Mesendoderm (in vitro differentiated cells): ENCODE data around the gene IFIT5.
"Not testable (repeated sequence)": the region's sequence is repeated elsewhere in the genome, so short reads cannot be mapped to it uniquely, and the experiment has no call there.

Experiments used
- DNase-seq: peaks from one replicate; pipeline ENCODE4 v3.0.0; 2013
- H2AK5ac ChIP-seq: 2 replicates; pipeline ENCODE4 v1.6.1; 2013; ENCODE audit warnings: low read length, inconsistent platforms
- H2BK120ac ChIP-seq: 2 replicates; pipeline ENCODE4 v1.6.1; 2013; ENCODE audit warnings: low read depth, mild to moderate bottlenecking, low read length, moderate library complexity, mixed read lengths
- H2BK15ac ChIP-seq: replicated peaks from 2 replicates; pipeline ENCODE4 v1.6.1; 2013; ENCODE audit warnings: low read depth, mild to moderate bottlenecking, moderate library complexity
- H2BK5ac ChIP-seq: 2 replicates; pipeline ENCODE4 v1.6.1; 2013; ENCODE audit warnings: low read length, inconsistent platforms
- H3K18ac ChIP-seq: 2 replicates; pipeline ENCODE4 v1.6.1; 2013; ENCODE audit warnings: mild to moderate bottlenecking, low read length, mixed read lengths
- H3K23ac ChIP-seq: one replicate; pipeline ENCODE4 v1.6.1; 2013; ENCODE audit warnings: low read length
- H3K27ac ChIP-seq: 2 replicates; pipeline ENCODE4 v1.5.1; 2013; ENCODE audit warnings: low read depth, mild to moderate bottlenecking, inconsistent platforms, low read length, moderate library complexity
- H3K27me3 ChIP-seq: 2 replicates; pipeline ENCODE4 v1.6.1; 2013; ENCODE audit warnings: low read length, control low read depth, mild to moderate bottlenecking, inconsistent platforms; ENCODE audit not compliant: insufficient read depth, poor library complexity
- H3K36me3 ChIP-seq: 2 replicates; pipeline ENCODE4 v1.6.1; 2013; ENCODE audit warnings: low read length, inconsistent platforms; ENCODE audit not compliant: control insufficient read depth, insufficient read depth
- H3K4ac ChIP-seq: one replicate; pipeline ENCODE4 v1.6.1; 2013; ENCODE audit warnings: low read depth, mild to moderate bottlenecking, low read length, moderate library complexity
- H3K4me1 ChIP-seq: 2 replicates; pipeline ENCODE4 v1.6.1; 2013; ENCODE audit warnings: low read depth, low read length, inconsistent platforms; ENCODE audit not compliant: control insufficient read depth
- H3K4me2 ChIP-seq: 2 replicates; pipeline ENCODE4 v1.6.1; 2013; ENCODE audit warnings: low read length
- H3K4me3 ChIP-seq: 2 replicates; pipeline ENCODE4 v1.5.1; 2013; ENCODE audit warnings: mild to moderate bottlenecking, low read length
- H3K56ac ChIP-seq: one replicate; pipeline ENCODE4 v1.6.1; 2013; ENCODE audit warnings: low read length
- H3K79me1 ChIP-seq: 2 replicates; pipeline ENCODE4 v1.6.1; 2013; ENCODE audit warnings: low read length, inconsistent platforms
- H3K79me2 ChIP-seq: 2 replicates; pipeline ENCODE4 v1.6.1; 2013; ENCODE audit warnings: mild to moderate bottlenecking, low read length; ENCODE audit not compliant: control insufficient read depth, insufficient read depth
- H3K9ac ChIP-seq: 2 replicates; pipeline ENCODE4 v1.6.1; 2013; ENCODE audit warnings: low read length, inconsistent platforms
- H4K5ac ChIP-seq: one replicate; pipeline ENCODE4 v1.6.1; 2013; ENCODE audit warnings: low read length
- H4K8ac ChIP-seq: one replicate; pipeline ENCODE4 v1.6.1; 2013; ENCODE audit warnings: low read depth, mild to moderate bottlenecking, control low read depth, low read length, moderate library complexity
- WGBS: extraction: QIAGEN DNeasy Blood & Tissue Kit; methylation state at CpG from one replicate; pipeline ENCODE4 v1.1.7; 2013; ENCODE audit warnings: low lambda C conversion rate, missing lambda C conversion rate; ENCODE audit not compliant: insufficient coverage; ENCODE audit errors: extremely low coverage; 5-methylcytosine and 5-hydroxymethylcytosine counted together

Gene IFIT5

DNA sequence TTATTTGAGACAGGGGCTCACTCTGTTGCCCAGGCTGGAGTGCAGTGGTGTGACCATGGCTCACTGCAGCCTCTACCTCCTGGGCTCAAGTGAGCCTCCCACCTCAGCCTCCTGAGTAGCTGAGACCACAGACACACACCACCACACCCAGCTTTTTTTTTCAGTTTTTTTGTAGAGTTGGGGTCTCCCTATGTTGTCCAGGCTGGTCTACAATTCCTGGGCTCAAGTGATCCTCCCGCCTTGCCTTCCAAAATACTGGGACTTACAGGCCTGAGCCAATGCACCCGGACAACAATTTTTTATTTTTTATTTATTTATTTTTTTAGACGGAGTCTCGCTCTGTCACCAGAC lies 23.2 kb upstream of the IFIT5 start:
- H4K5ac ChIP-seq, H3K4me3 ChIP-seq, H3K23ac ChIP-seq, H3K18ac ChIP-seq, H2BK5ac ChIP-seq, H3K79me2 ChIP-seq, H3K4me2 ChIP-seq, H3K56ac ChIP-seq, H2BK120ac ChIP-seq, H3K9ac ChIP-seq, H2BK15ac ChIP-seq, H3K79me1 ChIP-seq, H3K27ac ChIP-seq, H3K4me1 ChIP-seq, DNase-seq, H3K36me3 ChIP-seq, H3K27me3 ChIP-seq, H2AK5ac ChIP-seq, H4K8ac ChIP-seq: not testable (repeated sequence)
- no CpG with 5 or more reads among the region's 4 CpGs for WGBS
- H3K4ac ChIP-seq, result peak overlapping the region; percentile 3

DNA sequence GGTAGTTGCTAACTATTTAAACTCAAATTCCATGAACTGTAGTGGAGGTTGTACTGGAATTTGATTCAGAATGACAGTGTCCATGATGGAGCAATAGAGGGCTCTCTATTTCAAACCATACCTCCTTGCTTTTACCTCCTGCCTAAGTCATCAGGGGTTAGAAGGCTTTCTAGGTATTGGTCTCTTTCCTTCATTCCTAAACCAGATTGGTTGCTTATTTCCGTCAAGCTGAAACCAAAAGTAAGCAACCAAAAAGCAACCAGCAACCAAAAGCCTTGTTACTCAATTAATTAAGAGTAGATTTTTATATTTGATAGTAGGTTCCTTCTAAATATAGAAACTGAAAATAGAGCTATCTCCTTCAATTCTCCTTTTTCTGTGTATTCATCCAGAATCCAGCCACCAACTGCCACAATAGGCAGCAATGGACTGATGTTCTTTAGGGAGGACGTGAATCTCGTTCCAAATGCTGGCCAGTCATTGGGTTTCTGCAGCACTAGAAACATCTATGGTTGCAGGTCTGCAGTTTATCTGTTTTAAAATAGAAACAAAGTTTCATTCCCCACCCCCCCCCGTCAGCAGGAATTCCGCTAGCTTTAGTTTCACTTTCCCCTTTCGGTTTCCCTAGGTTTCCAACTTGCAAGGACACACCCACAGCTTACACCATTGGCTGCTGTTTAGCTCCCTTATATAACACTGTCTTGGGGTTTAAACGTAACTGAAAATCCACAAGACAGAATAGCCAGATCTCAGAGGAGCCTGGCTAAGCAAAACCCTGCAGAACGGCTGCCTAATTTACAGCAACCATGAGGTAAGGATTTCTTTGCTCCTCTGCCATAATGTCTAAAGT lies 22.2 kb upstream of the IFIT5 start, which contains the start of gene IFIT1:
Gene IFIT1 (plus strand): TSS at position 717 of the 850 bp plus-strand sequence. CDS start 90 bp downstream, at position 807.
- peak within 1 kb of the TSS; percentile 28 for H3K4me2 ChIP-seq
- H3K9ac ChIP-seq, result no peak within 1 kb of the TSS
- H4K8ac ChIP-seq, result no peak within 1 kb of the TSS
- H2BK15ac ChIP-seq, result no peak within 1 kb of the TSS
- no peaks in the 10 kb centered on the region for H3K79me1 ChIP-seq
- no peaks in the 10 kb centered on the region for H3K79me2 ChIP-seq
- WGBS, result no CpG with 5 or more reads among the region's 8 CpGs
- H4K5ac ChIP-seq, result no peak within 1 kb of the TSS
- H3K4me1 ChIP-seq, result no peaks in the 10 kb centered on the region
- no peak within 1 kb of the TSS for H3K23ac ChIP-seq
- H2BK120ac ChIP-seq, result no peak within 1 kb of the TSS
- H3K4ac ChIP-seq, result no peak within 1 kb of the TSS
- peak; percentile 67 for DNase-seq
- H2AK5ac ChIP-seq, result no peak within 1 kb of the TSS
- no peaks in the 10 kb centered on the region for H3K27me3 ChIP-seq
- no peaks in the 10 kb centered on the region for H3K36me3 ChIP-seq
- no peak within 1 kb of the TSS for H2BK5ac ChIP-seq
- H3K4me3 ChIP-seq, result no peak within 1 kb of the TSS
- H3K56ac ChIP-seq, result no peak within 1 kb of the TSS
- H3K27ac ChIP-seq, result no peak within 1 kb of the TSS
- no peak within 1 kb of the TSS for H3K18ac ChIP-seq

DNA sequence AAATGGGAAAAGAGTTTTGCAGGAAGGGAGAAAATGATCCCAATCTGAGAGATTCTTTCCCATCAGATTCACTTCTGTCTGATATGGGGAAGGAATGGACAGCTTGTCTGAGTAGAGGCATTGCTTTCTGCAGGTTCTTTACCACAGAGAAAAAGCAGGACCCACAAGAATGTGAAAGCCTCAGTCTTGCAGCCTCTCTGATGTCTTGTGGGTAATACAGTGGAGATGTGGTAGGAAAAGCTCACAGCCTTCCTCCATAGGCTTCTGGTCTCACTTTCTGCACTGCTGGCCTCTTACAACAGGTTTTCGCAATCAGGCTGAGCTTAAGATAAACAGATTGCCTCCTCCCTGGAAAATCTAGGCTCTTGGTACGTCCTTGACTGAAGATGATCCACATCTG lies 21.4 kb upstream of the IFIT5 start:
- H3K4me1 ChIP-seq, result no peaks in the 10 kb centered on the region
- H2BK5ac ChIP-seq, result no peak overlapping the region
- H4K5ac ChIP-seq, result no peak overlapping the region
- H3K9ac ChIP-seq, result no peak overlapping the region
- no peak overlapping the region for H4K8ac ChIP-seq
- H2AK5ac ChIP-seq, result no peak overlapping the region
- no peaks in the 10 kb centered on the region for H3K79me1 ChIP-seq
- no peak overlapping the region for H2BK120ac ChIP-seq
- no peak overlapping the region for H3K4me3 ChIP-seq
- H3K18ac ChIP-seq, result no peak overlapping the region
- no peak overlapping the region for H2BK15ac ChIP-seq
- no peaks in the 10 kb centered on the region for H3K27me3 ChIP-seq
- no peak overlapping the region for H3K4ac ChIP-seq
- no peaks in the 10 kb centered on the region for H3K79me2 ChIP-seq
- H3K36me3 ChIP-seq, result no peaks in the 10 kb centered on the region
- no peak overlapping the region for H3K27ac ChIP-seq
- DNase-seq, result no peak
- no CpG with 5 or more reads among the region's 2 CpGs for WGBS
- no peak overlapping the region for H3K23ac ChIP-seq
- H3K4me2 ChIP-seq, result no peak overlapping the region
- no peak overlapping the region for H3K56ac ChIP-seq

DNA sequence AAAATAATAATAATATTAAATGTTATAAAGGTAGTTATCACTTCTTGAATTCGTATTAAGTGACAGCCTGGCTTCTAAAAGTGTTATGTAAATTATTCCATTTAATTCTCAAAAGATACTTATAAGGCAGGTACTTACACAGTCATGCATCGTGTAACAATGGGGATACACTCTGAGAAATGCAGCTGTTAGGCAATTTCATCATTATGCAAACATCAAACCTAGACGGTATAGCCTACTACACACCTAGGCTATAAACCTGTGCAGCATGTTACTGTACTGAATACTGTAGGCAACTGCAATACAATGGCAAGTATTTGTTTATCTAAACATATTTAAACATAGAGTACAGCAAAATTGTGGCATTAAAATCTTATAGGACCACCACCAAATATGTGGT lies 20.5 kb upstream of the IFIT5 start:
- Histone ChIP-seq H3K79me2 (no peaks in the 10 kb centered on the region), H3K4me3 (no peak overlapping the region), H2BK15ac (no peak overlapping the region), H3K4me1 (no peaks in the 10 kb centered on the region), H3K79me1 (no peaks in the 10 kb centered on the region), H4K8ac (no peak overlapping the region), H3K18ac (no peak overlapping the region), H4K5ac (no peak overlapping the region), H3K36me3 (no peaks in the 10 kb centered on the region), H3K23ac (no peak overlapping the region), H2BK5ac (no peak overlapping the region), H3K56ac (no peak overlapping the region), H2BK120ac (no peak overlapping the region), H3K4ac (no peak overlapping the region), H3K27me3 (no peaks in the 10 kb centered on the region), H3K4me2 (no peak overlapping the region), H3K9ac (no peak overlapping the region), H3K27ac (no peak overlapping the region), H2AK5ac (no peak overlapping the region)
- no peak for DNase-seq
- WGBS, result no CpG with 5 or more reads among the region's 3 CpGs

DNA sequence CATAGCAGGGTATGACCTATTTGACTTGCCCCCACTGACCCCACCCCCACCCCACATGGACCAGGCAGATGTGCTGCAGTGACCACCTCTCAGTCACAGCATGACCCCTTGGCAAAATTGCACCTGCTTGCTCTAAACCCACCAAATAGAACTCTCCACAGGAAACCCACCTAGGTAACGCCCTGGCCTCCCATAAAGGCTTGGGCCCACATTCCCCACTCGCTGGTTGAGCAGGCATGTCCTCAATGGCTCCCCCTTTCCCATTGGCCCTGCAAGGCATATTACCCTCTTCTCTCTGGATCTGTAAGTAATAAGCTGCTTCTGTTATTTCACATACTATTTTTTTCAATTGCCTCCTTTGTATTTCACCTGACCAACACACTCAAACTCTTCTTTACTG lies 19.2 kb upstream of the IFIT5 start:
- H3K4me1 ChIP-seq, result no peaks in the 10 kb centered on the region
- no peak overlapping the region for H3K27ac ChIP-seq
- WGBS, result no CpG with 5 or more reads among the region's 2 CpGs
- no peak overlapping the region for H2AK5ac ChIP-seq
- H2BK120ac ChIP-seq, result no peak overlapping the region
- H3K79me1 ChIP-seq, result no peaks in the 10 kb centered on the region
- no peak overlapping the region for H3K9ac ChIP-seq
- no peak overlapping the region for H2BK15ac ChIP-seq
- H3K4me3 ChIP-seq, result no peak overlapping the region
- H3K79me2 ChIP-seq, result no peaks in the 10 kb centered on the region
- no peak overlapping the region for H3K23ac ChIP-seq
- no peak overlapping the region for H3K18ac ChIP-seq
- H3K36me3 ChIP-seq, result no peaks in the 10 kb centered on the region
- H4K8ac ChIP-seq, result no peak overlapping the region
- H3K56ac ChIP-seq, result no peak overlapping the region
- H3K27me3 ChIP-seq, result no peaks in the 10 kb centered on the region
- no peak overlapping the region for H2BK5ac ChIP-seq
- H4K5ac ChIP-seq, result no peak overlapping the region
- no peak overlapping the region for H3K4me2 ChIP-seq
- no peak for DNase-seq
- H3K4ac ChIP-seq, result no peak overlapping the region
